Peyer's patch (tissue), 4 donors: ENCODE results near the gene MAML2.

ENCODE experiments used
- POLR2A ChIP-seq, 2 donors: fragments of 450-650 bp; IDR thresholded peaks; one replicate each; pipeline ENCODE4 v1.5.1; 2017; ENCODE audit warnings: antibody characterized with exemption in 2 of 2, mild to moderate bottlenecking in 2 of 2, moderate library complexity in 2 of 2
- TF ChIP-seq, protein P1 (sequence below), 6 experiments: fragments of 450-650 bp in 4 of 6; fragments of 200-600 bp in 2 of 6; sonication (generic) in 1 of 6; IDR thresholded peaks; one replicate each; pipeline ENCODE4 v1.5.1; 2017 to 2019; ENCODE audit warnings: antibody characterized with exemption in 6 of 6, mild to moderate bottlenecking in 3 of 6, moderate library complexity in 1 of 6

DNA sequence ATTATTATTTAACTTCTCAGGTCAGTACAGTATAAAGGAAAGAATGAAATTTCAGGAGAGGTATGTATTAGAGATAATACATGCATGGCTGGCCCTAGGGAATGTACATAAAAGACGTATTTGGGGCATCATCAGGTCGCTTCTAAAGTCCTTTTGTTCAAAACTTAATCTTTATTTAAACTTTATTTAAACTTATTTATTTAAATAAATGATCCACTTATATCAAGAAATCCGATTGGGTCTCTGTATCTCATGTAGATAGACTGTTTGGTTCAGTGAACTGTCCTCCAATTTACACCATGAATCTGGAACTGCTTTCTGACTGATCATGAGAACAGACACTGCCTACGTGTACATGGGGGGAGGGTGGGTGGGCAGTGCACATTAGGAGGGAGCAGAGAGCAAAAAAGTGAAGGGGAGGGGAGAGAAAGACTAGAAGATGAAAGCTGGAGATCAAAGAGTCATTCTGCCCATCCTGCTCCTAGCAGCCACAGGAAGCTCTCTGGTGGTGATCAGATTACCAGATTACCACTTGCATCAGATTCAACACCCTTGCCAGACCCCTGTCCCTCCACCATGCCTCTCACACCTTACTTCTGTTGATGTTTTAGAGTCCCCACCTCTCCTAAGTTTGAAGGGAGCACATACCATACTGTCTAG is 327.0 kb downstream of the MAML2 start:
- TF ChIP-seq, protein P1, sequence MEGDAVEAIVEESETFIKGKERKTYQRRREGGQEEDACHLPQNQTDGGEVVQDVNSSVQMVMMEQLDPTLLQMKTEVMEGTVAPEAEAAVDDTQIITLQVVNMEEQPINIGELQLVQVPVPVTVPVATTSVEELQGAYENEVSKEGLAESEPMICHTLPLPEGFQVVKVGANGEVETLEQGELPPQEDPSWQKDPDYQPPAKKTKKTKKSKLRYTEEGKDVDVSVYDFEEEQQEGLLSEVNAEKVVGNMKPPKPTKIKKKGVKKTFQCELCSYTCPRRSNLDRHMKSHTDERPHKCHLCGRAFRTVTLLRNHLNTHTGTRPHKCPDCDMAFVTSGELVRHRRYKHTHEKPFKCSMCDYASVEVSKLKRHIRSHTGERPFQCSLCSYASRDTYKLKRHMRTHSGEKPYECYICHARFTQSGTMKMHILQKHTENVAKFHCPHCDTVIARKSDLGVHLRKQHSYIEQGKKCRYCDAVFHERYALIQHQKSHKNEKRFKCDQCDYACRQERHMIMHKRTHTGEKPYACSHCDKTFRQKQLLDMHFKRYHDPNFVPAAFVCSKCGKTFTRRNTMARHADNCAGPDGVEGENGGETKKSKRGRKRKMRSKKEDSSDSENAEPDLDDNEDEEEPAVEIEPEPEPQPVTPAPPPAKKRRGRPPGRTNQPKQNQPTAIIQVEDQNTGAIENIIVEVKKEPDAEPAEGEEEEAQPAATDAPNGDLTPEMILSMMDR (IDR thresholded peaks at IDR 0.05): no peak
- TF ChIP-seq POLR2A (IDR thresholded peaks at IDR 0.05): no peak
